Right lobe of liver (tissue), 6 donors: ENCODE results near the gene VPS8. TPM values are rescaled to one million over a fixed set of nuclear protein-coding genes. Genes with fewer than 3 reads are reported as not detected.

ENCODE experiments used
- ATAC-seq, 4 donors: fragments of 200-7000 bp; cut with Tn5 transposase; one replicate each; pipeline ENCODE4 v1.9.1; 2020; ENCODE audit warnings: mild to moderate bottlenecking in 4 of 4, moderate library complexity in 4 of 4
- DNase-seq, 3 donors: peaks; one replicate each; pipeline ENCODE4 v3.0.0-alpha.2; 2020
- H3K27ac ChIP-seq, 3 donors: fragments of 200-600 bp; one replicate each; pipeline ENCODE4 v1.8.0; 2022
- H3K27me3 ChIP-seq, 2 donors: fragments of 200-600 bp; one replicate each; pipeline ENCODE4 v1.8.0; 2022
- H3K36me3 ChIP-seq, 4 donors: fragments of 200-600 bp; sonication (generic) in 1 of 4; one replicate each; pipeline versions ENCODE4 v1.5.1 to v1.8.0; 2017 to 2022; ENCODE audit warnings: control low read depth in 1 of 4
- H3K4me1 ChIP-seq, 4 donors: fragments of 200-600 bp; sonication (generic) in 1 of 4; one replicate each; pipeline versions ENCODE4 v1.5.1 to v1.8.0; 2017 to 2022; ENCODE audit warnings: control low read depth in 1 of 4
- H3K4me3 ChIP-seq, 3 donors: fragments of 200-600 bp; one replicate each; pipeline ENCODE4 v1.8.0; 2022
- H3K9me3 ChIP-seq, 4 donors: fragments of 200-600 bp; sonication (generic) in 1 of 4; one replicate each; pipeline versions ENCODE4 v1.5.1 to v1.8.0; 2017 to 2022; ENCODE audit warnings: control low read depth in 1 of 4
- POLR2A ChIP-seq: fragments of 450-650 bp; IDR thresholded peaks from one replicate; pipeline ENCODE4 v1.6.1; 2017; ENCODE audit warnings: antibody characterized with exemption, mild to moderate bottlenecking
- WGBS: methylation state at CpG from one replicate; pipeline ENCODE4 v1.1.6; 2018; ENCODE audit warnings: low coverage, low lambda C conversion rate; ENCODE audit not compliant: insufficient coverage; ENCODE audit errors: missing lambda C conversion rate; 5-methylcytosine and 5-hydroxymethylcytosine counted together
- intact Hi-C, 2 donors: fragments of 100-400 bp; cut with DNase I; formaldehyde crosslinking; loops; one replicate each; pipeline versions ENCODE4 v1.11.2 to v1.14.1; 2022
- total RNA-seq, 6 experiments: library from RNA; depleted of rRNA in 2 of 6; stranded (reverse); fragments of >200 nt in 2 of 6; fragmentation: NEBNext Ultra II Directional in 3 of 6; extraction: Animal tissue kit (Norgen Biotek cat#: 25700) in 3 of 6; gene quantifications; one replicate each; pipeline versions ENCODE4 v1.1.0 to v1.2.4, GENCODE V29; 2016 to 2023
- TF ChIP-seq, protein P1 (sequence below), 4 donors: fragments of 200-600 bp in 3 of 4; fragments of 450-650 bp in 1 of 4; IDR thresholded peaks; one replicate each; pipeline versions ENCODE4 v1.5.1 to v1.8.0; 2016 to 2022; ENCODE audit warnings: antibody characterized with exemption in 4 of 4, mild to moderate bottlenecking in 2 of 4
- donor health status: DM: no; HTN: yes; CAD: no.
- donor health status: DM: no; HTN: no; CAD: no.
- donor health status: DM: no; HTN: no; CAD: no.
- donor health status: DM: no; HTN: yes; CAD: no.
- donor health status: DM: no; HTN: yes; CAD: no.

The VPS8 gene
- total RNA-seq, 6 experiments from 2014 or later, result 20.4 to 24.5 (median 21.3) TPM

DNA sequence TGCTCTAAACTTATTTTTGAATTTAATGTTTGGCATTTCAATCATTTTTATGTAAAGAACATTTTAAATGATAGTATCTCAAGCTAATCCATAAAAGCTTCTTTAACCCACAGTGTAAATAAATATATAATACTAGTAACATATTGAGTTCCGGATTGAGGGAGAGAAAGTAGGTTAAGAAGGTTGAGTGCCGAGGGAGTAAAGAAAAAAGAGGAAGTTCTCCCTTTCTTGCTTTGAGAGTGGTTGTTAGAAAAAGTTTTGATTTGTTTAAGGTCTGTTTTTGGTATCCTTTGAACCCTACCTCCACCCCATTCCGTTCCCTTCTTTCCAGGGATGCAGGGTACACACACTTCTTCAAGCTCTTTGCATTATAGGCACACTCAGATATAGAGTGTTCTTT lies 130.8 kb downstream of the VPS8 start:
- Histone ChIP-seq H3K9me3 (no peaks in the 10 kb centered on the region), H3K27me3 (no peaks in the 10 kb centered on the region), H3K36me3 (no peaks in the 10 kb centered on the region), H3K4me1 (no peaks in the 10 kb centered on the region), H3K27ac (no peak overlapping the region), H3K4me3 (no peak overlapping the region)
- intact Hi-C loops, result no loop called here
- TF ChIP-seq, protein P1, sequence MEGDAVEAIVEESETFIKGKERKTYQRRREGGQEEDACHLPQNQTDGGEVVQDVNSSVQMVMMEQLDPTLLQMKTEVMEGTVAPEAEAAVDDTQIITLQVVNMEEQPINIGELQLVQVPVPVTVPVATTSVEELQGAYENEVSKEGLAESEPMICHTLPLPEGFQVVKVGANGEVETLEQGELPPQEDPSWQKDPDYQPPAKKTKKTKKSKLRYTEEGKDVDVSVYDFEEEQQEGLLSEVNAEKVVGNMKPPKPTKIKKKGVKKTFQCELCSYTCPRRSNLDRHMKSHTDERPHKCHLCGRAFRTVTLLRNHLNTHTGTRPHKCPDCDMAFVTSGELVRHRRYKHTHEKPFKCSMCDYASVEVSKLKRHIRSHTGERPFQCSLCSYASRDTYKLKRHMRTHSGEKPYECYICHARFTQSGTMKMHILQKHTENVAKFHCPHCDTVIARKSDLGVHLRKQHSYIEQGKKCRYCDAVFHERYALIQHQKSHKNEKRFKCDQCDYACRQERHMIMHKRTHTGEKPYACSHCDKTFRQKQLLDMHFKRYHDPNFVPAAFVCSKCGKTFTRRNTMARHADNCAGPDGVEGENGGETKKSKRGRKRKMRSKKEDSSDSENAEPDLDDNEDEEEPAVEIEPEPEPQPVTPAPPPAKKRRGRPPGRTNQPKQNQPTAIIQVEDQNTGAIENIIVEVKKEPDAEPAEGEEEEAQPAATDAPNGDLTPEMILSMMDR (IDR thresholded peaks at IDR 0.05), result no peak
- no peak for TF ChIP-seq POLR2A
- DNase-seq (no peak), ATAC-seq (no peak)
- 76% methylated on average over 3 of the region's 3 CpGs for WGBS

DNA sequence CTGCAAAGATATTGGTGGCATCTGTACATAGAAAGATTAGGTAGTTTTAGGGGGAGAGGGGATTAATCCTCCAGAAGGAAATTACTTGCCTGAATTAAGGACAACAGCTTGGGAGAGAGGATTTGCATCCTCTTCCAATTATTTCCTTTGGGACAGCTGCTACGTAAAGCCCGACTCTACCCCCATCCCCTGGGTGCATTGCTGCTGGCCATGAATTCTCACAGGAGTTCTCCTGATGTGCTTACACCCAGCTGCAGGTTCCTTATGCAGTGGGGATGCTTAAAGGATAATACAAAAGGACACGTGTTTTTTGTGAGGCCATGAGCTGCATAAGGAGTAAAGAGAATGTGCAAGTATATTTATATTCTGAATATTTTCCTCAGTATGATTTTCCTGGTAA lies 132.3 kb downstream of the VPS8 start:
- Histone ChIP-seq H3K27ac (no peak overlapping the region), H3K4me3 (no peak overlapping the region), H3K9me3 (no peaks in the 10 kb centered on the region), H3K4me1 (no peaks in the 10 kb centered on the region), H3K27me3 (no peaks in the 10 kb centered on the region), H3K36me3 (no peaks in the 10 kb centered on the region)
- TF ChIP-seq, protein P1 (IDR thresholded peaks at IDR 0.05), result no peak
- TF ChIP-seq POLR2A, result no peak
- intact Hi-C loops, result no loop called here
- 95% methylated on average over 3 of the region's 3 CpGs for WGBS
- ATAC-seq, result no peak
- no peak for DNase-seq

DNA sequence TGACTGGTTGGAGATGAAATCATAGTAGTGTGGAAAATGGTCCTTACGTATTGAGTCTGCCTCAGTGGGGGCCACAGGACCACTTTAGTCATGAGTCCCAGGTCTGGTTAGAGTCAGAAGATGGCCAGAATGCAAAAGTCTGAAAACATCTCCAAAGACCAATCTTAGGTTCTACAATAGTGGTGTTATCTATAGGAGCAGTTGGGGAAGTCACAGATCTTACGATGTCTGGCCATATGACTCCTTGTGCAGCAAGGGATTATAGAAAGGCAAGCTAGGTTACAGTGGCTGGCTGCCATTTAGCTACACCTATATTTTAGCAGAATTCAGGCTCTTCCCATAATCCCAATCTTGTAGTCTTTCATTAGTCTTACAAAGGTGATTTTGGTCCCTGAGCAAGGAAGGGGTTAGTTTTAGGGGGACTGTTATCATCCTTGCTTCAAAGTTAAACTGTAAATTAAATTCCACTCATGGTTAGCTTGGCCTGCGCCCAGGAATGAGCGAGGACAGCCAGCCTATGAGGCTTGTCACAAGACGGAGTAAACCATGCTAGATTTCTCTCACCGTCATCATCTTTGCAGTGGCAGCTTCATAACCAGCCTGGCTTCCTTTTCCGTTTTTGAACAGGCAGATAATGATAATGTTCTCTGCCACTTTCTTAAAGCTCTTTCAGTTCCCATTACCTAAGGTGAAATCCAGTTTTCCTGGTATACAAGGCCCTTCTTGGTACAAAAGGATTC lies 134.1 kb downstream of the VPS8 start:
- Histone ChIP-seq H3K9me3 (no peaks in the 10 kb centered on the region), H3K36me3 (no peaks in the 10 kb centered on the region), H3K27me3 (no peaks in the 10 kb centered on the region), H3K4me3 (no peak overlapping the region), H3K4me1 (no peaks in the 10 kb centered on the region), H3K27ac (no peak overlapping the region)
- WGBS, result 62% methylated on average over 4 of the region's 7 CpGs
- TF ChIP-seq, protein P1 (IDR thresholded peaks at IDR 0.05), result no peak
- TF ChIP-seq POLR2A, result no peak
- DNase-seq (no peak), ATAC-seq (no peak)
- intact Hi-C loops, result no loop called here

DNA sequence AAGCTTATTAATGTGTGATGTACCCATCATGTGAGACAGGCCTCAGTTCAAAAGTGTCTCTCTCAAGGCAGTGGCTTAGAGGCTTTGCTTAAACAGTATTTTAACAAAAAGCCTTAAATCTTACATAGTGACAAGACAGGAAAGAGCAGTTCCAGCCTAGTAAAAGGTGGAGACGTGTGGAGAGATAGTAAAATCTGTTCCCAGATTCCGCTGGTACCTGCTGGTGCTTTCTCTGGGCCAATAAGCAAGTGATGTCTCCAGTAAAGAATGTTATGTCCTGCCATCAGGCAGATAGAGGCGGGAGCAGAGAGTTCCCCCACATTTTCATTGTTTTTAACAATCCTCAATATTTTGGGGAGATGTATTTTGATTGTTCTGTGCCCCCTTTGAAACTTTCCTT lies 135.0 kb downstream of the VPS8 start:
- H3K4me3 ChIP-seq, result no peak overlapping the region
- no peaks in the 10 kb centered on the region for H3K36me3 ChIP-seq
- WGBS, result 81% methylated on average over 3 of the region's 3 CpGs
- TF ChIP-seq POLR2A, result no peak
- TF ChIP-seq, protein P1 (IDR thresholded peaks at IDR 0.05), result no peak
- H3K27ac ChIP-seq, result no peak overlapping the region
- H3K9me3 ChIP-seq, result no peaks in the 10 kb centered on the region
- no peak for ATAC-seq
- DNase-seq, result no peak
- H3K27me3 ChIP-seq, result no peaks in the 10 kb centered on the region
- no peaks in the 10 kb centered on the region for H3K4me1 ChIP-seq
- intact Hi-C loops, result no loop called here
